GM23248 (cell line): ENCODE results near the gene PNKP.

ENCODE experiments used
- EZH2 ChIP-seq: fragments of 200-600 bp; sonication (generic); IDR thresholded peaks from 2 replicates; pipeline ENCODE4 v1.6.1; 2018; ENCODE audit warnings: antibody characterized with exemption, mild to moderate bottlenecking; ENCODE audit not compliant: insufficient read depth, poor library complexity, severe bottlenecking
- EZH2phosphoT487 ChIP-seq: fragments of 200-600 bp; sonication (generic); IDR thresholded peaks from 2 replicates; pipeline ENCODE4 v1.6.1; 2018; ENCODE audit warnings: antibody characterized with exemption, moderate library complexity, mild to moderate bottlenecking, low read depth; ENCODE audit not compliant: insufficient read depth

- TF ChIP-seq EZH2 (no peak), EZH2phosphoT487 (no peak)
Observed at GRCh38 chr19:49910179-49910578, 42.8 kb upstream of the PNKP start.
